Fibroblast of skin of back (primary cell): ENCODE data around the gene SERGEF.

Experiments used
- DNase-seq: peaks from one replicate; pipeline ENCODE4 v3.0.0-alpha.2; 2013

Gene SERGEF

GRCh38 chr11:17781221-17781620, 231.6 kb downstream of the SERGEF start:
- no peak for DNase-seq

GRCh38 chr11:17780668-17781067, 232.2 kb downstream of the SERGEF start:
- no peak for DNase-seq

GRCh38 chr11:17779861-17780594, 232.8 kb downstream of the SERGEF start:
- DNase-seq, result no peak

- no peak for DNase-seq
These were observed 233.6 kb downstream of the SERGEF start for GRCh38 chr11:17778956-17779860.

- DNase-seq, result no peak
These were observed 234.5 kb downstream of the SERGEF start for GRCh38 chr11:17778352-17778751.

GRCh38 chr11:17777738-17778091, 235.1 kb downstream of the SERGEF start:
- no peak for DNase-seq

GRCh38 chr11:17777086-17777737, 235.6 kb downstream of the SERGEF start:
- no peak for DNase-seq

GRCh38 chr11:17776212-17776875, 236.5 kb downstream of the SERGEF start:
- no peak for DNase-seq

- no peak for DNase-seq
These were observed 237.2 kb downstream of the SERGEF start for GRCh38 chr11:17775507-17776211.

GRCh38 chr11:17775035-17775348, 237.9 kb downstream of the SERGEF start:
- no peak for DNase-seq

GRCh38 chr11:17774232-17775034, 238.4 kb downstream of the SERGEF start:
- no peak for DNase-seq

GRCh38 chr11:17773674-17774073, 239.2 kb downstream of the SERGEF start:
- no peak for DNase-seq

GRCh38 chr11:17772704-17773600, 239.9 kb downstream of the SERGEF start:
- DNase-seq, result no peak

GRCh38 chr11:17771841-17772401, 240.9 kb downstream of the SERGEF start:
- no peak for DNase-seq

GRCh38 chr11:17771415-17771814, 241.4 kb downstream of the SERGEF start:
- no peak for DNase-seq

- no peak for DNase-seq
These were observed 241.9 kb downstream of the SERGEF start for GRCh38 chr11:17770917-17771316.

- DNase-seq, result no peak
These were observed 242.7 kb downstream of the SERGEF start for GRCh38 chr11:17770048-17770652.

- no peak for DNase-seq
These were observed 243.6 kb downstream of the SERGEF start for GRCh38 chr11:17769218-17769617.

- no peak for DNase-seq
These were observed 244.3 kb downstream of the SERGEF start for GRCh38 chr11:17768547-17768946.

GRCh38 chr11:17767914-17768313, 244.9 kb downstream of the SERGEF start:
- no peak for DNase-seq
